H4 (cell line): ENCODE measurements around the gene CEP350. TPM values are rescaled to one million over a fixed set of nuclear protein-coding genes. Genes with fewer than 3 reads are reported as not detected.
"Not testable (repeated sequence)": the region's sequence is repeated elsewhere in the genome, so short reads cannot be mapped to it uniquely, and the experiment has no call there.

Experiments
- DNase-seq: peaks from one replicate; pipeline ENCODE4 v3.0.0-alpha.2; 2015; ENCODE audit warnings: low spot score
- total RNA-seq: library from RNA; depleted of rRNA; stranded (reverse); fragments of >200 nt; shearing (Covaris generic); gene quantifications from 2 replicates; pipeline ENCODE4 v1.2.3, GENCODE V29; 2014

Gene CEP350
- total RNA-seq, 1 experiment from 2014 or later: 17.9 TPM

DNA sequence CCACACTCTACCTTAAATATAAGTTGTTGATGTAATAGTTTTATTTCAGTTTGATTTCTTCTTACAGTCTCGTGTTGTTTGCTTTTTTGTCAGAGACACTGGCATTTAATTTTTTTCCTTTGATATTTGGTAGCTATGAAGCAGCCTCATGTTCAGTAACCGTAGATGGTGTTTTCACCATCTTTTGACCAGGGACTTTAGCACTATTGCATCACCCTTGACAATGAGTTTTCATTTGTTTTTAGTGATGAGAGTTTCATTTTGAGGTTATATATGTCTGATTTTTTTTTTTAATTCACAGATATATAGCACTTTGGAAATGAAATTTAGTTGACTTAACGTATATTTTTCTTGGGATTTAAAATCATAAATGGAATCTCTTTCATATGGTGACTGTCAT is 36.2 kb downstream of the CEP350 start:
- DNase-seq: no peak

DNA sequence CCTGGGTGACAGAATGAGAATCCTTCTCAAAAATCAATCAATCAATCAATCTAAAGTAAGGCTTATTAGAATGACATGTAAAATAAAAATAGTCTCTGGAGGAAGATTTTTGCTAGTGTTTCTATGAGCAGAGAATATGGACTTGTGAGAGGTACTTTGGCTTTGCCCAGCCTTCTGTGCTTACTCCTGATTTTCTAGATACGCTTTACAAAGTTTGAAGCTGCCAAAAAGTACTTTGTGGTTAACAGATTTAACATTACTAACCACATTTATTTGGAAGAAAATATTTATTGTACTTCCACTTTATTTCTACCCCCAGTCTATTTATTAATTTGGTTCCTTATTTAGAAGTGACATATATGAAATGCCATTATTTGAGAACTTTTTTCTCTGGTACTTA is 41.0 kb downstream of the CEP350 start:
- no peak for DNase-seq

DNA sequence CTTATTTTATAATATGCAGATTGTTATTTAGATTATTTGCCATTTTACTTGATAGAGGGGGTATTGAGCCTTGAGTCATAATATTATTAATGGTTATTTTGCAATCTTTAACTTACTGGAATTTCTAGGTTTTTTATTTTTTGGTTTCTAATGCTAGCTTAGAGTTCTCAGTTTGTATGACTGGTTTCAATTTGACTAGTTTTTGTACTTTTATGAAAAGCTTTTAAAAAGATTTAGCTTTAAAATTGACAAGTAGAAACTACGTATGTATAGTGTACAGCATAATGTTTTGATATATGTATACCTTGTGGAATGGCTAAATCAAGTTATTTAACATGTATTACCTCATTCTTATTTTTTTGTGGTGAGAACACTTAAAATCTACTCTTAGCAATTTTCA is 41.5 kb downstream of the CEP350 start:
- DNase-seq: no peak

DNA sequence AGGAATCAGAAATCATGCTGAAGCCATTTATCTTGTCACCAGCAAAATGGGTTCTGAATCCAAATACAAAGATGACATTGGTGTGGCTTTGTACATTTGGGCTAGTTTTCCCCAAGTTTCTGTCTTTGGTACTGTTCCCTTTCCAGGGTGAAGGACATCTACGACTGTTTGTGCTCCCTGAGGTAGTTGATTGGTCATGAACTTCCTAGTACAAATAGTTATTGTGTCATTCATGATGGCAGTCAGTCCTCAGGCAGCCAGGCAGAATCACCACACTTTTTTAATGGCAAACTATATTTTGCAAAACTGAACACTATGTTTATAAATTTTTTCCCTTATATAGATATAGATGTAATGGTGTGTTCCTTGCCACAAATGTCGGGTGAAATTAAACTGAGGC is 46.0 kb downstream of the CEP350 start:
- no peak for DNase-seq

DNA sequence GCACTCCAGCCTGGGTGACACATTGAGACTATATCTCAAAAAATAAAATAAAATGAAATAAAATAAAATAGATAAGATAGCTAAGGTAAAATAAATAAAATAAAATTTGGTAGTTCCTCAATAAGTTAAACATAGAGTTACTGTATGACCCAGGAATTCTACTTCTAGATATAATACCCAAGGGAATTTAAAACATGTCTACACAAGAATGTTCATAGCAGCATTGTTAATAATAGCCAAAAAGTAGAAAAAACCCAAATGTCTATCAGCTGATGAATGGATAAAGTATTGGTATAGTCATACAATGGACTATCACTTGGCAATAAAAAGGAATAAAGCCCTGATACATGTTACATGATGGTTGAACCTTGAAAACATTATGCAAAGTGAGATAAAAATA is 47.8 kb downstream of the CEP350 start:
- no peak for DNase-seq

DNA sequence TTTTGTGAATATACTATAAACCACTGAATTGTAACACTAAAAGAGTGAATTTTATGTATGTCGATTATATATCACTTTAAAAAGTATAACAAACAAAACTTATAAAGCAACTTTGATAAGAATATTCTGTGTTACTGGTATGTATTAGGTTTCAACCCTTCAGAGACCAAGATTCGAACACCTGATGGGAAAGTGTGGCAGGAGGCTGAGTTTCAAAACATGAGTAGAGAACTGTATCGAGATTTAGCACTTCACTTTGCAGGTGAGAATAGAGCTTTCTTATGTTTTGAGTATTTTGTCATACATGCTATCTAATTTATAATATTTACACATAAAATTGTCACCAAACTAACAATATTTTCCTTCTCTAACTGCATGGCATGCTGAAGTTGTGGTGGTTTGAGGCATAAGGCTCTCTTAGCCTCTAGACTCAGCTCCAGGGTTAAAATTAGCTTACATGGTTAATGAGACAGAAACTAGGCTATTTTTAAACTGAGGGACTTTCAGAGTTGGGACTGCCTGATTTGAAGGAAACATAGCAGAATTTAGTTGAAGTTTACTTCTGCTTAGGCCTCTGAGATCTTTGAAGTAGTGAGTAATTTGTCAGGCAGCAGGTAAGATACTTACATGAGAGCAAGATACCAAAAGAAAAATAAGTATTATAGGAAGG is 48.6 kb downstream of the CEP350 start:
- DNase-seq: no peak

DNA sequence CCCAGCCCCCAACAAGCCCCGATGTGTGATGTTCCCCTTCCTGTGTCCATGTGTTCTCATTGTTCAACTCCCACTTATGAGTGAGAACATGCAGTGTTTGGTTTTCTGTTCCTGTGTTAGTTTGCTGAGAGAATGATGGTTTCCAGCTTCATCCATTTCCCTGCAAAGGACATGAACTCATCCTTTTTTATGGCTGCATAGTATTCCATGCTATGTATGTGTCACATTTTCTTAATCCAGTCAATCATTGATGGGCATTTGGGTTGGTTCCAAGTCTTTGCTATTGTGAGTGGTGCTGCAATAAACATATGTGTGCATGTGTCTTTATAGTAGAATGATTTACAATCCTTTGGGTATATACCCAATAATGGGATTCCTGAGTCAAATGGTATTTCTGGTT is 52.2 kb downstream of the CEP350 start:
- DNase-seq: not testable (repeated sequence)

DNA sequence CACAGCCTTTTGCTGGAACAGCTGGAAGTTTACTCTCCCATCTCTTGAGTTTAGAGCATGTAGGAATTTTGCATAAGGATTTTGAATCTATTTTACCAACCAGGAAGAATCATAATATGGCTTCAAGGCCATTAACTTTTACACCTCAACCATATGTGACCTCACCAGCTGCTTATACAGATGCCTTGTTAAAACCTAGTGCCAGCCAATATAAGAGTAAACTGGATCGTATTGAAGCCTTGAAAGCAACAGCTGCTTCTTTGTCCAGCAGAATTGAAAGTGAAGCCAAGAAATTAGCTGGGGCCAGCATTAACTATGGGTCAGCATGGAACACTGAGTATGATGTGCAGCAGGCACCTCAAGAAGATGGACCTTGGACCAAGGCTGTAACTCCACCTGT is 65.4 kb downstream of the CEP350 start:
- DNase-seq: no peak

DNA sequence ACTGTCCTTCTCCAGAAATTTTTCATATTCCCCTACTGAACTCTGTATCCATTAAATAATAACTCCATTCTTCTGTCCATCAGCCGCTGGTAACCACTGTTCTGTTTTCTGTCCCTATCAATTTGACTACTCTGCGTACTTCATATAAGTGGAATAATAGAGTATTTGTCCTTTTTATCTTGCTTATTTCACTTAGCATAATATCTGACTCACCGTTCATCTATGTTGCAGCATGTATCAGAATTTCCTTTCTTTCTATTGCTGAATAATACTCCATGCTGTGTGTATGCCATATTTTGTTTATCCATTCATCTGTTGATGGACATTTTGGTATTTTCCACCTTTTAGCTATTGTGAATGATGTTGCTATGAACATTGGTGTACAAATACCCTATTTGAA is 71.9 kb downstream of the CEP350 start:
- DNase-seq: no peak

DNA sequence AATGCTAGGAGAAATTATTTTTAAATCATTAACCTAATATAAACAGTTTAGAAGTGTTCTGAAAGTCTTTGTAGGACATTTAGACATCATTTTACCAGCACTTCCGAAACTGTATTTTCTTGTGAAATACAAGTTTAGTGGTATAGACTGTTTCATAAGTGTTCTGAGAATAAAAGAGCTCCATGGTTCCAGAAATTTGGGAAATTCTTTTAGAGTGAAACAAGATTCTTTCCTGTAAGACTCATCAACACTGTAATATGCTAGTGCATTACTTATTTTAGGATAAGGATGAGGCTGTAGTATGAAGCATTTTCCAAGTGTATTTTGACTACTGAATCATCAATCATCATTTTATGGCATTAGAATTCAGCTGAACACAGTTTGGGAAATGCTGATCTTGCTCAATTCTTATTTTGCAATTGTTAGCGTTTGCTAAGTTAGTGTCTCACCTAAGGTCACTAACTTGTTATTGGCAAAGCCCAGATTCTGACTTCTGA is 73.4 kb downstream of the CEP350 start:
- no peak for DNase-seq

DNA sequence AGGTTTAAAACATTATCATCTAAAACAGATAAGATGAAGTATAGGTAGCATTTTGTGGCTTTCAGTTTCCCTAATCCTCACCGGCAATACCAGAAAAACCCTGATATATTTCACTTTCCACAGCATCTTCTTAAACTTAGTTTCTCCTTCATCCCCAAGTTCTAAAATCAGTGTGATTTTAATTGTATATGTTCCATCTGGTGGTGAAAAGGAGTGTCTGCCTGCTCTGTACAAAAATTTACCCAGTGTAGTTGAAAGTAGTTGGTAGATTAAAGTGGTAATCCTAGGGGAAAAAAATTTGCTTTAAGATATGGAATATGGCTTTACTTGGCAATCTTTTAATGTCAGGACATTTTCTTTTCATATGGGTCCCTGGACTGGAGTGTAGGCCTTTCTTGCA is 74.3 kb downstream of the CEP350 start:
- DNase-seq: no peak

DNA sequence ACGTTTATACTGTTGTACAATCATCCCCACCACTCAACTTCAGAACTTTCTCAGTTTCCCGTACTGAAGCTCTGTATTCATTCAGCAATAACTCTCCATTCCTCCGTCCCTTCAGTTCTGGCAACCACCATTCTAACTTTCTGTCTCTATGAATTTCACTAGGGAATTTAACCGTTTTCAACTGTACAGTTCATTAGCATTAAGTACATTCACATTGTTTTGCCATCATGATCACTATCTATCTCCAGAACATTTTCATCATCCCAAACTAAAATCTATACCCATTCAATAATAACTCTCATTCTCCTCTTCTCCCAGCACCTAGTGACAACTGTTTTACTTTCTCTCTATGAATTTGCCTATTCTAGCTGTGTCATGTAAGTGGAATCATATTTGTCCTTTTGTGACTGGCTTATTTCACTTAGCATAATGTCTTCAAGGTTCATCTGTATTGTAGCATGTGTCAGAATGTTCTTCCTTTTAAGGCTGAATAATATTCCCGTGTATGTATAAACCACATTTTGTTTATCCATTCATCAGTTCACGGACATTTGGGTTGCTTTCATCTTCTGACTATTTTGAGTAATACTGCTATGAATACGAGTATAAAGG is 75.0 kb downstream of the CEP350 start:
- no peak for DNase-seq

DNA sequence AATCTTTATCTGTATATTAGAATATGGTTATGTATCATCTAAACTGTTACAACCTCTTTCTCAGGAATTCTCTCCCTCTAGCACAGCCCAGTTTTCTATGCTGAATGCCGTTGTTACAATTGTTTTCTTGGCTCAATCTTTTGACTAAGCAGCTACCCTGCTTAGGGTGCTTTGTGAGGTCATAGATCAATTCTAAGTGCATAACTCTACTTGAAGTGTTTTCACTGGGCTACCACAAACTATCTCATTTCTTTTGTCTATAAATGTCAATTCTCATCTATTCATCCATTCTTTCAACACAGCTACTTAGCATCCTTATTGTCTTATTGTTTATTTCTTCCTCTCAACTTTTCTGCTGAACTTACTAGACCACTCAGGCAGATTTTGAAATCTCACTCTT is 77.1 kb downstream of the CEP350 start:
- DNase-seq: no peak

DNA sequence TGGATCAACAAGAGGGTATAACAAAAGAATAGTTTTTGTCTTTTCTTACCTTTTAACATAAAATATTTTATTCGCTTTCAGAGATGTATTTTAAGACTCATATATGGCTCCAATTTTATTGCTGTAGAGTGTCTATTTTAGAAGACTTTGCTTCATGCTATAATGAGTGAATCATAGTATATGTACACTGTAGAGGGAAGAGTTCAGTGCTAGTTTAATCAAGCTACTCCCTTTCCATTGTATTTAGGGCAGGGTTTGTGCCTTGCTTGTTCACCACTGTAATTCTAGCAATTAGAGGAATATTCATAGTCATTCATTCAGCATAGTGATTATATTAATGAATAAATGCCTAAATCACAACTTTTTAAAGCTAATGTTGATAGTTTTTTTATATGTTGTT is 78.8 kb downstream of the CEP350 start:
- DNase-seq: no peak

DNA sequence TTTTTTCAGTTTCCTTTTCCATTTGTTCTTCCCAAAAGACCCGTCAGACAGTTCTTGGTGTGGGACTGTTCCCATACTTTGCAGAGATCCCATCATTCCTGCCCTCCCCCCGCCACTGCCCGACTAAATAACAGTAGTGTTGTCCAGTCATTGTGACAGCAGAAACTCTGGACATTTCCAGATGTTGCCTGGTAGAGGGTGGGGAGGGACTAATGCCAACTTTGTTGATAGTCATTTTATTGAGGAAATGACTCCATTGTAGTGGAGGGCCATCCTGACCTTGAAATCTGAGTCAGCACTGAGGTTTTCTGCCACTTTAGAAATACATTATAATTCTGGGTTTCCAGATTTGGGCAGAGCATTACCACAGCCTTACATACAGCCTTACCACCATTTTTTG is 85.4 kb downstream of the CEP350 start:
- DNase-seq: peak; percentile 49

DNA sequence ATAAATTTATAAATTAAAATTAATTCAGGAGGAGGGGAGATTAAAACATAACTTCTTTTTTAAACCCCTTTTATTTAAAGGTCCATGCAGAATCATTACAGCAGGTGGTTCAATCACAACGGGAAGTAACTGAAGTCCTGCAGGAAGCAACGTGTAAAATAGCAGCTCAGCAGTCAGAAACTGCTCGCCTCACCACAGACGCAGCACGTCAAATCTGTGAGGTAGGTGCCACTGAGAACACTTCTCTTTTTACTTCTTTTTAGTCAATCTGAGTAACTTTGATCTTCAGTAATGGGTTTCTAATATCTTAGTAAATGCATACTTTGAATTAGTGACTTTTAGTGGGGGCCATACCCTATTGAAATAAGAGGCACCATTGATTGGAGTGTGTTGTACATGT is 87.0 kb downstream of the CEP350 start:
- DNase-seq: no peak

DNA sequence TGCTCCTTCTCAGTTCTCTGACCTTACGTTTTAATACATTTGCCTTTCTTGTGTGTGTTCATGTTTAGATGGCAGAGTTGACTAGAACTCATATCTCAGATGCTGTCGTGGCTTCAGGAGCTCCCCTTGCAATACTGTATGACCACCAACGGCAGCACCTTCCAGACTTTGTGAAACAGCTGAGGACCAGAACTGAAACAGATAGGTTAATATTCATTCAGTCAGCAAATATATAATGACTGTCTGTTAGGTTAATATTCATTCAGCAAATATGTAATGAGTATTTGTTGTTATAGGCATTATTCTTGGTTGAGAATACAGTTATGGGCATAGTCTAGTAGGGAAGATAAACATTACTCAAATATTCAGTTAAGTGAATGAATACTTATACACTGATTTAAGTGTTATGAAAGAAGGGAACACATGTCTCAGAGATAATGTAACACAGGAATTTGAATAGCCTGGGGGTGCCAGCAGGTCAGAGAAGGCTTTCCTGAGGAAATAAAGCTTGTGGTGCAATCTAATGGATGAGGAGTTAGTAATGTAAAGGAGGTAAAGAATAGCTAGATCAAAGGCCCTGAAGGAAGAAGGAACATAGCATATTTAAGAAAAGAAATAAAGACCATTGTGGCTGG is 88.5 kb downstream of the CEP350 start:
- DNase-seq: no peak

DNA sequence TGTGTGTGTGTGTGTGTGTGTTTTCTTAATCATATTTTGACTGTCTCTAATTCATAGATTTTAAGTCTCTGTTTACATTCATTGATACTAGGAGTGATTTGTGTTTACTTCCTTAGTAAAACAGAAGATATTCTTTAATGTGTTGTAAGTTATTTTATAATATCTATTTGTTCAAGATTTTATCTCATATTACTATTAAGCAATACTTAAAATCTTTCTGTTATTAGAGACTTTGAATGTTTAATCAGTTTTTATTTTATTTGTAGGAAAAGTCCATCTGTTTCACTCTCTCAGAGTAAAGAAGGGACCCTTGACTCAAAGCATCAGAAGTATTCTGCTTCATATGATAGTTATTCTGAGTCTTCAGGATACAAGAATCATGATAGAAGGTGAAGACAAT is 89.2 kb downstream of the CEP350 start:
- DNase-seq: no peak

DNA sequence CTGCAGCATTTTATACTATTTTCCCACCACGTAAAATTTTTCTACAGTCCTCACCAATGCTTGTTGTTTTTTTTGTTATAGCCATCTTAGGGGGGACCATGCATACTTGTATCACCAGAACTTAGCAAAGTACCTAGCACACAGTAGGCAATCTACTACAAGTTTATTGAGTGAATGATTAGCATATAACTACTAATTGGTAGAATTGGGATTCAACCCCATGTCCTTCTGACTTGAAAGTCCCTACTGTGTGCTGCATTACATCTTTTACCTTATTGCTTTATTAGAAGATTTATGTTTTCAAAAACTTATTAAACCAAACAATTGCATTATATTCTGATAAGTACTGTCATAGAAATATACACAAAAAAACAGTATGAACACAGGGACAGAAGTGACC is 92.1 kb downstream of the CEP350 start:
- no peak for DNase-seq

DNA sequence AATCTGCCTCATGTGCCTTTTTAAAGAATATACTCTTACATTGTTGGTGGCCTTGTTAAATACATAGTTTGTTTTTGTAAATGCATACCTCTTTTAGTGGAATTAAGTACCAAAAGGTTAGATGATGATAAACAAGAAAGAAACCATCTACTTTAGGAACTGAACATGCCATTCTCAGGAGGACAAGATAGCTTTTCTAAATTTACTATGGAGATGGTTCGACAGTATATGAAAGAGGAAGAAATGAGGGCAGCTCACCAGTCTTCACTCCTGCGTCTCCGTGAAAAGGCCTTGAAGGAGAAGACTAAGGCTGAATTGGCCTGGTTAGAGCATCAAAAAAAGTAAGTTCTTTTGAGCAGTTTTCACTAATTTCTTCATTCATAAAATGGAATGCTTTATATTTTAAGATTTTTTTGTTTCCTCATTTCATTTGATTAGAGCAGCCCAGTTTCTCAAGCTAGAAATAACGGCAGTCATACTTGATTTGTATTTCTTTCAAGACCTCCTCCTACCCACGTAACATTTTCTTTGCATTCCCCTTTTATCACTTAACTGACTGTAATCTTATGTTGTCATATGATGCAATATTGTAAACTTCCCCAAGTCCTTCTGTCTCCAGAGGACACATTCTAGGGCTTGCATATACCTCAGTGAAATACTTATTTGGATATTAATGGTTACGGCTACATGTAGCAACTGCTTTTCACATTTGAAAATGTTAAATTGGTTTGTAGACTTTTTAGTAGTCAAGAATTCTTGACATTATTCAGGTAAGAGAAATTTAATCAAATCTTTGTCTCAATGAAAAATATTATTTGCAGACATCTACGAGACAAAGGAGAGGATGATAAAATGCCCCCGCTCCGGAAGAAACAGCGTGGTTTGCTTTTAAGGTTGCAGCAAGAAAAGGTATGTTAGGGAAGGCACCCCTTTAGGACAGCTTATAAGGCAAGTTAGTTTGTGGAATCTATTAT is 99.3 kb downstream of the CEP350 start:
- no peak for DNase-seq

DNA sequence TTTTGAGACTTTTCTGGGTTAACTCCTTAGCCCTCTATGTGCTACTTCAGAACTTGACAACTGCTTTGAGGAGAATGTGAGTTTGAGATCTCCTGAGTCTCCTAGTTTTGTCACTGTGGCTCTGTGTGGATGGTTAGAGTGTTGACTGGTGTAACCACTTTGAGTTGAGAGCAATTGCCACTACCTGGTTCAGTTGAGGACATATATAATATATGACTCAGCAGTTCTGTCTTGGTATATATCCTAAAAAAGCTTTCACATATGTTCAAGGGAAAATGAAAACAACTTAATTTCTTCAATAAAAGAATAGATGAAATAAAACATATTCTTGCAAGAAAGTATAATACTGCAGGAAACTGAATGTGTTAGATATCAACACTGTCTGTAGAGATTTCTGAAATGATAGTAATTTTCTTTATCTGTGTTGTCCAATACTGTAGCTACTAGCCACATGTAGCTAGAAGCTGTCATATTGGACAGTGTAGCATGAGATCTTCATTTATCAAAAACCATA is 103.3 kb downstream of the CEP350 start:
- DNase-seq: no peak

DNA sequence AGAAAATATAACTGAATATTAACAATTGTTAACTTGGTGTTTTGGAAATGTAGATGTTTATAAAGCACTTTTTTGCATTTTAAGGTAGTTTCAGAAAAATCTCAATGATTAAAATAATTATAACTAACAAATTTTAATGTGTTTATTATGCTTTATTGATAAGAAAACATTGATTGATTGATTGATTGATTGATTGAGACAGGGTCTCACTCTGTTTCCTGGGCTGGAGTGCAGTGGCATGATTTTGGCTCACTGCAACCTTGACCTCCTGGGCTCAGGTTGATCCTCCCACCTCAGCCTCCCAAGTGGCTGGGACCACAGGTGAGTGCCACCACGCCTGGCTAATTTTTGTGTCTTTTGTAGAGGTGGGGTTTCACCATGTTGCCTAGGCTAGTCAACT is 106.4 kb downstream of the CEP350 start:
- no peak for DNase-seq
